Measurements from ENCODE around the gene ABCB8. TPM values are rescaled to one million over a fixed set of nuclear protein-coding genes. Genes with fewer than 3 reads are reported as not detected.

The ABCB8 gene
- total and polyA plus RNA-seq, 2 of the 4 experiments (the other 2 are of a cell fraction), result 16.3 to 26.8 TPM

- intact Hi-C loops (cut with micrococcal nuclease) (no loop called here), in situ Hi-C loops (cut with MboI; ENCODE audit: low sequenced_read_pairs) (no loop called here)
- no TSS peak for BruUV-seq (replicated peaks)
Measured at GRCh38 chr7:151032936-151033863, 5.0 kb downstream of the ABCB8 start.

More at GRCh38 chr7:151032936-151033863, 5.0 kb downstream of the ABCB8 start:
- ChIA-PET POLR2A (ENCODE audit: unreplicated experiment) (no interaction called here), CTCF (interaction anchor here (0.5 kb wide), 1 partner anchor 21 kb away, joined by 3 read pairs; no protein-coding TSS in a partner anchor)
- Histone ChIP-seq H3K23ac (ENCODE audit: low read depth, low read length) (no peak overlapping the region), H2AFZ (replicated peaks; ENCODE audit: low read length, poor library complexity) (no peak overlapping the region), H3K27ac (ENCODE audit: insufficient read depth, low read length) (no peak overlapping the region), H2AK9ac (replicated peaks; ENCODE audit: low read depth, low read length, poor library complexity) (no peak overlapping the region), H2AK5ac (ENCODE audit: low read depth, low read length) (no peak overlapping the region), H4K91ac (ENCODE audit: insufficient read depth, low read depth, low read length) (no peak overlapping the region), H4K8ac (ENCODE audit: low read depth in 2 of 2, low read length in 2 of 2) (no peak overlapping the region), H3K56ac (ENCODE audit: extremely low read depth, insufficient read depth, low read length) (no peak overlapping the region), H4K5ac (ENCODE audit: low read depth, low read length) (no peak overlapping the region), H3K9ac (ENCODE audit: low read depth, low read length) (no peak overlapping the region), H3K79me1 (ENCODE audit: low read depth in 1 of 2, low read length in 2 of 2) (peaks cover 10 to 26% of the 10 kb centered on the region in 2 experiments; a peak in 3 of 4 replicates), H3K4ac (ENCODE audit: low read depth, low read length) (no peak overlapping the region), H2BK5ac (ENCODE audit: low read depth, low read length, poor library complexity, severe bottlenecking) (no peak overlapping the region), H3K4me3 (ENCODE audit: insufficient read depth, low read depth, low read length) (no peak overlapping the region), H4K20me1 (ENCODE audit: insufficient read depth, low read length) (no peaks in the 10 kb centered on the region), H3K4me2 (ENCODE audit: low read depth, low read length) (no peak overlapping the region), H3K9me1 (ENCODE audit: insufficient read depth, low read length) (peaks cover 3% of the 10 kb centered on the region; the same call in 1 of the 2 replicates), H3K18ac (ENCODE audit: low read depth, low read length) (no peak overlapping the region), H3K14ac (replicated peaks; ENCODE audit: low read depth, low read length) (no peak overlapping the region), H2BK15ac (ENCODE audit: low read depth, low read length) (no peak overlapping the region), H3K36me3 (ENCODE audit: control insufficient read depth, insufficient read depth, low read length) (peaks cover 30% of the 10 kb centered on the region), H2BK20ac (ENCODE audit: low read depth, low read length) (no peak overlapping the region), H3K9me3 (ENCODE audit: control insufficient read depth, insufficient read depth, low read length) (no peaks in the 10 kb centered on the region), H2BK120ac (ENCODE audit: low read depth, low read length) (no peak overlapping the region), H3K4me1 (ENCODE audit: control insufficient read depth, insufficient read depth, low read length) (peaks cover 3% of the 10 kb centered on the region; the same call in 1 of the 2 replicates), H3K27me3 (ENCODE audit: control insufficient read depth, insufficient read depth, low read length) (no peaks in the 10 kb centered on the region)
- WGBS, 2 experiments (ENCODE audit: extremely low coverage in 2 of 2, insufficient read length in 1 of 2), result 80% methylated on average over 3 of the region's 17 CpGs; no CpG with 5 or more reads in 1 of the 2 experiments
- 0 out of 2 replicates have a peak, but pooled peaks have one; percentile 8 for TF ChIP-seq CTCF (conservative IDR thresholded peaks at IDR 0.05; ENCODE audit: low read depth, low read length)
- TF ChIP-seq NFE2L2 (IDR thresholded peaks at IDR 0.05; ENCODE audit: low read depth, low read length), result no peak
- DNase-seq (no peak), ATAC-seq (ENCODE audit: low read depth) (no peak)
- dilution Hi-C loops (cut with HindIII; ENCODE audit: low sequenced_read_pairs, unreplicated experiment), result no loop called here
